ENCODE data around the gene RFX7. TPM values are rescaled to one million over a fixed set of nuclear protein-coding genes. Genes with fewer than 3 reads are reported as not detected.

Gene RFX7
- total and polyA plus RNA-seq, 4 donors = 2.6 to 14.8 (median 7.2) TPM

- Histone ChIP-seq H3K4me3 (no peak overlapping the region), H3K36me3 (ENCODE audit: control insufficient read depth in 4 of 4, insufficient read depth in 4 of 4, low read length in 4 of 4) (peaks cover 0 to 9% (median under 1%) of the 10 kb centered on the region in 4 donors), H3K9me3 (ENCODE audit: control insufficient read depth in 4 of 4, insufficient read depth in 3 of 4, low read length in 3 of 4) (no peaks in the 10 kb centered on the region), H3K9ac (ENCODE audit: insufficient read depth in 1 of 2, low read length in 2 of 2) (no peak overlapping the region), H3K27me3 (ENCODE audit: control insufficient read depth in 3 of 3, insufficient read depth in 3 of 3, low read length in 2 of 3) (no peaks in the 10 kb centered on the region), H3K27ac (ENCODE audit: low read depth in 1 of 2, low read length in 1 of 2) (no peak overlapping the region), H3K4me1 (ENCODE audit: control insufficient read depth in 5 of 5, insufficient read depth in 5 of 5, low read length in 5 of 5) (no peaks in the 10 kb centered on the region)
- DNase-seq (no peak), ATAC-seq (ENCODE audit: insufficient read depth, low FRiP score) (no peak)
- 96% methylated on average over 4 of the region's 4 CpGs for WGBS, 2 donors
- no peak for TF ChIP-seq CTCF (IDR thresholded peaks at IDR 0.05; ENCODE audit: control extremely low read depth, extremely low read depth)
Measured at GRCh38 chr15:56176996-56177395, 66.7 kb downstream of the RFX7 start.

- no peak for ATAC-seq (ENCODE audit: insufficient read depth, low FRiP score)
- DNase-seq = no peak
- WGBS, 2 donors = 61 to 77% methylated on average over 1 of the region's 1 CpG
- no peak overlapping the region for H3K27ac ChIP-seq (ENCODE audit: low read depth in 1 of 2, low read length in 1 of 2)
- TF ChIP-seq CTCF (IDR thresholded peaks at IDR 0.05; ENCODE audit: control extremely low read depth, extremely low read depth) = no peak
- peaks cover 0 to 11% (median 2%) of the 10 kb centered on the region in 4 donors for H3K36me3 ChIP-seq (ENCODE audit: control insufficient read depth in 4 of 4, insufficient read depth in 4 of 4, low read length in 4 of 4)
- no peaks in the 10 kb centered on the region for H3K9me3 ChIP-seq (ENCODE audit: control insufficient read depth in 4 of 4, insufficient read depth in 3 of 4, low read length in 3 of 4)
- no peak overlapping the region for H3K4me3 ChIP-seq
- no peaks in the 10 kb centered on the region for H3K4me1 ChIP-seq (ENCODE audit: control insufficient read depth in 5 of 5, insufficient read depth in 5 of 5, low read length in 5 of 5)
- H3K27me3 ChIP-seq (ENCODE audit: control insufficient read depth in 3 of 3, insufficient read depth in 3 of 3, low read length in 2 of 3) = no peaks in the 10 kb centered on the region
- no peak overlapping the region for H3K9ac ChIP-seq (ENCODE audit: insufficient read depth in 1 of 2, low read length in 2 of 2)
Measured at GRCh38 chr15:56175788-56176187, 67.9 kb downstream of the RFX7 start.

GRCh38 chr15:56174649-56175048 lies 69.0 kb downstream of the RFX7 start:
- no peak overlapping the region for H3K4me3 ChIP-seq
- no peaks in the 10 kb centered on the region for H3K9me3 ChIP-seq (ENCODE audit: control insufficient read depth in 4 of 4, insufficient read depth in 3 of 4, low read length in 3 of 4)
- H3K4me1 ChIP-seq (ENCODE audit: control insufficient read depth in 5 of 5, insufficient read depth in 5 of 5, low read length in 5 of 5) = no peaks in the 10 kb centered on the region
- WGBS, 2 donors = 83 to 87% methylated on average over 6 of the region's 6 CpGs
- no peak for ATAC-seq (ENCODE audit: insufficient read depth, low FRiP score)
- no peak for TF ChIP-seq CTCF (IDR thresholded peaks at IDR 0.05; ENCODE audit: control extremely low read depth, extremely low read depth)
- no peak overlapping the region for H3K27ac ChIP-seq (ENCODE audit: low read depth in 1 of 2, low read length in 1 of 2)
- DNase-seq = no peak
- peaks cover 0 to 12% (median 2%) of the 10 kb centered on the region in 4 donors for H3K36me3 ChIP-seq (ENCODE audit: control insufficient read depth in 4 of 4, insufficient read depth in 4 of 4, low read length in 4 of 4)
- H3K27me3 ChIP-seq (ENCODE audit: control insufficient read depth in 3 of 3, insufficient read depth in 3 of 3, low read length in 2 of 3) = no peaks in the 10 kb centered on the region
- no peak overlapping the region for H3K9ac ChIP-seq (ENCODE audit: insufficient read depth in 1 of 2, low read length in 2 of 2)

- DNase-seq (no peak), ATAC-seq (ENCODE audit: insufficient read depth, low FRiP score) (no peak)
- H3K9me3 ChIP-seq (ENCODE audit: control insufficient read depth in 4 of 4, insufficient read depth in 3 of 4, low read length in 3 of 4) = no peaks in the 10 kb centered on the region
- no peak overlapping the region for H3K9ac ChIP-seq (ENCODE audit: insufficient read depth in 1 of 2, low read length in 2 of 2)
- H3K27me3 ChIP-seq (ENCODE audit: control insufficient read depth in 3 of 3, insufficient read depth in 3 of 3, low read length in 2 of 3) = no peaks in the 10 kb centered on the region
- no peak overlapping the region for H3K4me3 ChIP-seq
- peaks cover 0 to 10% (median 4%) of the 10 kb centered on the region in 4 donors for H3K36me3 ChIP-seq (ENCODE audit: control insufficient read depth in 4 of 4, insufficient read depth in 4 of 4, low read length in 4 of 4)
- 78 to 83% methylated on average over 2 of the region's 2 CpGs for WGBS, 2 donors
- TF ChIP-seq CTCF (IDR thresholded peaks at IDR 0.05; ENCODE audit: control extremely low read depth, extremely low read depth) = no peak
- H3K4me1 ChIP-seq (ENCODE audit: control insufficient read depth in 5 of 5, insufficient read depth in 5 of 5, low read length in 5 of 5) = peaks cover 0 to 3% (median 0%) of the 10 kb centered on the region in 5 donors
- no peak overlapping the region for H3K27ac ChIP-seq (ENCODE audit: low read depth in 1 of 2, low read length in 1 of 2)
Measured at GRCh38 chr15:56168394-56168793, 75.3 kb downstream of the RFX7 start.

Measured in lung (tissue), 12 donors.